Lower lobe of right lung (tissue), 2 donors: Measurements from ENCODE around the gene OPALIN. TPM values are rescaled to one million over a fixed set of nuclear protein-coding genes. Genes with fewer than 3 reads are reported as not detected.

Experiments
- ATAC-seq, 2 donors: fragments of 200-7000 bp; cut with Tn5 transposase; one replicate each; pipeline ENCODE4 v1.9.1; 2020 to 2022; ENCODE audit warnings: mild to moderate bottlenecking in 2 of 2, moderate library complexity in 2 of 2
- DNase-seq: peaks from one replicate; pipeline ENCODE4 v3.0.0-alpha.2; 2020
- H3K27ac ChIP-seq: fragments of 200-600 bp; one replicate; pipeline ENCODE4 v1.8.0; 2022
- H3K27me3 ChIP-seq: fragments of 200-600 bp; one replicate; pipeline ENCODE4 v1.8.0; 2022; ENCODE audit warnings: low read depth
- H3K36me3 ChIP-seq: fragments of 200-600 bp; one replicate; pipeline ENCODE4 v1.8.0; 2022; ENCODE audit warnings: mild to moderate bottlenecking
- H3K4me1 ChIP-seq: fragments of 200-600 bp; one replicate; pipeline ENCODE4 v1.8.0; 2022
- H3K4me3 ChIP-seq: fragments of 200-600 bp; one replicate; pipeline ENCODE4 v1.8.0; 2022; ENCODE audit warnings: mild to moderate bottlenecking
- H3K9me3 ChIP-seq: fragments of 200-600 bp; one replicate; pipeline ENCODE4 v1.8.0; 2022
- intact Hi-C: fragments of 100-400 bp; cut with DNase I; formaldehyde crosslinking; loops from one replicate; pipeline ENCODE4 v1.11.0; 2022
- total RNA-seq: library from RNA; stranded (reverse); fragmentation: NEBNext Ultra II Directional; extraction: Animal tissue kit (Norgen Biotek cat#: 25700); gene quantifications from one replicate; pipeline ENCODE4 v1.2.1, GENCODE V29; 2021
- TF ChIP-seq, protein P1 (sequence below): fragments of 200-600 bp; IDR thresholded peaks from one replicate; pipeline ENCODE4 v1.8.0; 2022; ENCODE audit warnings: antibody characterized with exemption, mild to moderate bottlenecking
- donor health status: DM: no; HTN: yes; CAD: no; lungs with severe emphysema.

OPALIN gene
- total RNA-seq, 1 donor from 2014 or later = not detected

DNA sequence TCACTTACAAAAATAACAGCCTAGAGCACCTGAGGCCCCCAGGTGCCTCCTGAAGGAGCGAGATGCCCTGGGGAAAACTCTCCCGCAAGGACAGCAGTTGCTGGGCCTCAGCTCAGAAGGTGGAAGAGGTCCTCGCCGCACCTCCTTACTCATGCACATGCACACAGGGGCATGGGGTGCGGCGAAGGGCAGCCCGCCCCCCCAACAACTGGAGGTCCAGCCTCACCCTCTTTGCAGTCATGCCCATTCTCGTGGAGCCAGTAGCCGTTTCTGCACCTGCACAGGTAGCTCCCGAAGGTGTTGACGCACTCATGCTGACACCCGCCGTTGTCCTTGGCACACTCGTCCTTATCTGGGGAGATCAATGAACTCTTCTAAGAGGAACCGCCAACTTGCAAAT is 19.9 kb upstream of the OPALIN start:
- H3K9me3 ChIP-seq = no peaks in the 10 kb centered on the region
- H3K27me3 ChIP-seq = no peaks in the 10 kb centered on the region
- no peak overlapping the region for H3K27ac ChIP-seq
- H3K4me3 ChIP-seq = no peak overlapping the region
- TF ChIP-seq, protein P1, sequence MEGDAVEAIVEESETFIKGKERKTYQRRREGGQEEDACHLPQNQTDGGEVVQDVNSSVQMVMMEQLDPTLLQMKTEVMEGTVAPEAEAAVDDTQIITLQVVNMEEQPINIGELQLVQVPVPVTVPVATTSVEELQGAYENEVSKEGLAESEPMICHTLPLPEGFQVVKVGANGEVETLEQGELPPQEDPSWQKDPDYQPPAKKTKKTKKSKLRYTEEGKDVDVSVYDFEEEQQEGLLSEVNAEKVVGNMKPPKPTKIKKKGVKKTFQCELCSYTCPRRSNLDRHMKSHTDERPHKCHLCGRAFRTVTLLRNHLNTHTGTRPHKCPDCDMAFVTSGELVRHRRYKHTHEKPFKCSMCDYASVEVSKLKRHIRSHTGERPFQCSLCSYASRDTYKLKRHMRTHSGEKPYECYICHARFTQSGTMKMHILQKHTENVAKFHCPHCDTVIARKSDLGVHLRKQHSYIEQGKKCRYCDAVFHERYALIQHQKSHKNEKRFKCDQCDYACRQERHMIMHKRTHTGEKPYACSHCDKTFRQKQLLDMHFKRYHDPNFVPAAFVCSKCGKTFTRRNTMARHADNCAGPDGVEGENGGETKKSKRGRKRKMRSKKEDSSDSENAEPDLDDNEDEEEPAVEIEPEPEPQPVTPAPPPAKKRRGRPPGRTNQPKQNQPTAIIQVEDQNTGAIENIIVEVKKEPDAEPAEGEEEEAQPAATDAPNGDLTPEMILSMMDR = no peak
- H3K4me1 ChIP-seq = peaks cover 16% of the 10 kb centered on the region
- no peaks in the 10 kb centered on the region for H3K36me3 ChIP-seq
- ATAC-seq (no peak), DNase-seq (no peak)
- intact Hi-C loops = no loop called here

DNA sequence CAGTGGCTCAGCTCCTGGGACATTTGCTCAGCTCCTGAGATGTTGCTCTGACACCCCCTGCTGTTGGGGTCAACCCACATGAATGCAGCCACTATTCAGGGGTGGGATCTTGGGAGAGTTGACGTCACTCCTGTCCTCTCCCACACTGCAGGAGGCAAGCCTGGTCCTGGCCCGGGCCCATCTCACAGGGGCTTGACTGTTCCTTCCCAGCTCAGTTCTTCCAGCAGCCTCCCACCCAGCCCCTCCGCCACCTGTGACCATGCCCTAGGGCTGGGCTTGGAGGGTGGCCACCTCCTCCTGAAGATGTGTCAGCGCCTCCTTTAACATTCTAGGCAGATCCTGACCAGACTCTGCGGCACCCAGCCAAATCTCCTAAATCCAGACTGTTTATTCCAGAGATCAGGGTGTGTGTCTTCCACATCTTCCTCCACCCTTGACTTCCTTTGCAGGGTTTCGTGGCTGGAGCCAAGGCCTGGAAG is 19.1 kb upstream of the OPALIN start:
- TF ChIP-seq, protein P1 = no peak
- DNase-seq = no peak
- no peaks in the 10 kb centered on the region for H3K36me3 ChIP-seq
- no peak overlapping the region for H3K4me3 ChIP-seq
- H3K4me1 ChIP-seq = peaks cover 16% of the 10 kb centered on the region
- no peak overlapping the region for H3K27ac ChIP-seq
- intact Hi-C loops = no loop called here
- H3K27me3 ChIP-seq = no peaks in the 10 kb centered on the region
- no peak for ATAC-seq
- H3K9me3 ChIP-seq = no peaks in the 10 kb centered on the region

DNA sequence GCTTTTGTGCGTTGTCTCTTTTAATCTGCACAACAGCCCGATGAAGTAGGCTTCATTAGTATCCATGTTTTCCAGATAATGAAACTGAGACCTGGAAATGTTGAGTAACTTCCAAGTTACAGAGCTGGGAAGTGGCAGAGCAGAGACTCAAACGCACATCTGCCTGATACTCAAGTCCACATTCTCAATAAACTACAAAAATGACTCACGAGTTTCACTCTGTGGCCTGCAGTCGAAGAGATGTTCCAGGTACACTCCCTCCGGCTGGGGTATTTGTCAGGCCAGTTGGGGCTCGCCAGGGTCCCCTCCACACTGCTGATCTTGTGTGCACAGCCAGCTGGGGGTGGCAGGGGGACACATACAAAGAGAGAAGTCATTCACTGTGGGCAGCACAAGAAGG is 17.7 kb upstream of the OPALIN start:
- Histone ChIP-seq H3K9me3 (no peaks in the 10 kb centered on the region), H3K4me3 (no peak overlapping the region), H3K27me3 (no peaks in the 10 kb centered on the region), H3K36me3 (no peaks in the 10 kb centered on the region), H3K4me1 (peaks cover 16% of the 10 kb centered on the region), H3K27ac (no peak overlapping the region)
- DNase-seq = no peak
- intact Hi-C loops = no loop called here
- no peak for ATAC-seq
- TF ChIP-seq, protein P1 = no peak

DNA sequence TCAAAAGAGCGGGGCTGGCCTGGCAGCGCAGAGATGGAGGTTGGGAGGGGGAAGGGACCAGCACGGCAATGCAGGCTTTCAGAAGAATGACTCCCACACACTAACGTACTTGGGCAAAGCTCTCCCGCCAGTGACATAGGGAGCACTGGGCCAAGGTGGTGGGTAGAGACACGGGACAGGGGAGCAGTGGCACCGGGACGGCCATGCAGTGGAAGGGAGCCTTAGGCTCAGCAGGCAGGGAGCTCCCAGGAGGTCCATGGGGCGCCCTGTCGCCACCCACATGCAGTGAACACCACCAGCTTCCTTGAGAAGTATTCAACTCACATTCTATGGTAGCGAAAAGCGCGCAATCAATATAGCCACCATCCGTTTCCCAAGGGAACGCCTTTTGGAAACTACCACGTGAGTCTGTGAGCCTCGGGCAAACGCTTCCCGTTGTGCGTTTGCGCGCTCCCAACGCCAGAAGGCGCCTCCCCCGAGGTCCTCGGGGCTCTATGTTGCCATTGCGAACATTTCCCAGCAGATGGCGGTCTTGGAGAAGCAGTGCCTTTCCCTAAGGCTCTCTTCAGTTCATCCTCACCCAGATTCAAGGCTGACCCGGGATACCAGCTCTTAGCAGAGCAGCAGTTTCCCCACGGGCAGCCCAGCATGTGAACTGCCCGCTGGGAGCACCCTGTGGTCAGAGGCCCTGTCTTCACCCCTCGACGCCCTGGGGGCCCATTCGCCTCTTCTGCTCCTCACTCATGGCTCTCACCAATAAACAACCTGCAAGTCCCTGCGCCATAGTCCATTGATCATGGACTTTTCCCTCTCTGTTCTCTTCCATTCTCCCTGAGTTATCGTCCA is 16.4 kb upstream of the OPALIN start:
- peak overlapping the region; percentile 54 for H3K4me3 ChIP-seq
- no peaks in the 10 kb centered on the region for H3K27me3 ChIP-seq
- no peaks in the 10 kb centered on the region for H3K9me3 ChIP-seq
- TF ChIP-seq, protein P1 = peak; percentile 98
- peaks cover 16% of the 10 kb centered on the region for H3K4me1 ChIP-seq
- H3K36me3 ChIP-seq = no peaks in the 10 kb centered on the region
- intact Hi-C loops = no loop called here
- DNase-seq (peak; percentile 87), ATAC-seq (peak; percentile 92 to 93)
- no peak overlapping the region for H3K27ac ChIP-seq

DNA sequence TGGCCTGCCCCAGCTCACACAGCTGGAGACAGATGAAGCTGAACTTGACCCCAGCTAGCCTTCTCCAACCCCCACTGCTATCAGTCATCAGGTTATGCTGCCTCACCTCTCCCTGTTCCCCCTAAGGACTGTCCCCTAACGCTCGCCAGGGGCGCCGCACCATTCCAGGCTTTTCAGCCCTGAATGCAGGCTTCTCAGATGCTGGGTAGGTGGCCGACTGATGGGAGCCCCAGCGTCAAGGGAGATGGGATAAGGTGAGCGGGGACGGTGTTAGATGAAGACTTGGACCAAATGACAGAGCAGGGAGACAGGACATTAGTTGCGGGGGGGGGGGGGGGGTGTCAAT is 15.8 kb upstream of the OPALIN start:
- H3K4me1 ChIP-seq = peaks cover 16% of the 10 kb centered on the region
- ATAC-seq (no peak), DNase-seq (no peak)
- intact Hi-C loops = no loop called here
- no peak overlapping the region for H3K27ac ChIP-seq
- peak overlapping the region; percentile 54 for H3K4me3 ChIP-seq
- no peaks in the 10 kb centered on the region for H3K27me3 ChIP-seq
- H3K9me3 ChIP-seq = no peaks in the 10 kb centered on the region
- H3K36me3 ChIP-seq = no peaks in the 10 kb centered on the region
- TF ChIP-seq, protein P1 = no peak
